Neural crest cell (in vitro differentiated cells): ENCODE results near the gene WHRN. TPM values are rescaled to one million over a fixed set of nuclear protein-coding genes. Genes with fewer than 3 reads are reported as not detected.

Source experiments
- DNase-seq: peaks from one replicate; pipeline ENCODE4 v3.0.0; 2021; ENCODE audit warnings: low read depth, mixed read lengths, low spot score
- H3K27ac Mint-ChIP-seq: one replicate; pipeline ENCODE4 v1.8.0; 2021; ENCODE audit warnings: mild to moderate bottlenecking, mixed read lengths; ENCODE audit not compliant: unreplicated experiment
- H3K27me3 Mint-ChIP-seq: 2 replicates; pipeline ENCODE4 v1.8.0; 2021; ENCODE audit warnings: low read depth, mild to moderate bottlenecking, mixed read lengths
- H3K36me3 Mint-ChIP-seq: 2 replicates; pipeline ENCODE4 v1.8.0; 2021; ENCODE audit warnings: low read depth, mild to moderate bottlenecking, mixed read lengths
- H3K4me1 Mint-ChIP-seq: 2 replicates; pipeline ENCODE4 v1.8.0; 2021; ENCODE audit warnings: mixed read lengths
- H3K4me3 Mint-ChIP-seq: one replicate; pipeline ENCODE4 v1.8.0; 2021; ENCODE audit warnings: mild to moderate bottlenecking, mixed read lengths
- H3K9me3 Mint-ChIP-seq: 2 replicates; pipeline ENCODE4 v1.8.0; 2021; ENCODE audit warnings: mixed read lengths
- CTCF ChIP-seq: fragments of 200-600 bp; sonication (generic); conservative IDR thresholded peaks from 2 replicates; pipeline ENCODE4 v1.5.0; 2021; ENCODE audit warnings: antibody characterized with exemption, mild to moderate bottlenecking
- total RNA-seq: library from RNA; stranded (reverse); gene quantifications from 2 replicates; pipeline ENCODE4 v1.2.1, GENCODE V29; 2021

The WHRN gene
- total RNA-seq, 1 donor from 2014 or later: 8.9 TPM

GRCh38 chr9:114446036-114446435, 59.2 kb downstream of the WHRN start:
- Mint-ChIP-seq H3K36me3 (no peaks in the 10 kb centered on the region), H3K27me3 (no peaks in the 10 kb centered on the region), H3K27ac (no peak overlapping the region), H3K4me3 (no peak overlapping the region), H3K4me1 (no peaks in the 10 kb centered on the region), H3K9me3 (no peaks in the 10 kb centered on the region)
- DNase-seq: no peak
- no peak for TF ChIP-seq CTCF

- no peaks in the 10 kb centered on the region for H3K27me3 Mint-ChIP-seq
- no peaks in the 10 kb centered on the region for H3K36me3 Mint-ChIP-seq
- H3K4me3 Mint-ChIP-seq: no peak overlapping the region
- no peak for TF ChIP-seq CTCF
- no peak overlapping the region for H3K27ac Mint-ChIP-seq
- DNase-seq: no peak
- H3K9me3 Mint-ChIP-seq: no peaks in the 10 kb centered on the region
- H3K4me1 Mint-ChIP-seq: no peaks in the 10 kb centered on the region
Measured at GRCh38 chr9:114445616-114446015, 59.7 kb downstream of the WHRN start.

GRCh38 chr9:114442022-114442421, 63.3 kb downstream of the WHRN start:
- H3K4me3 Mint-ChIP-seq: no peak overlapping the region
- no peaks in the 10 kb centered on the region for H3K9me3 Mint-ChIP-seq
- H3K27ac Mint-ChIP-seq: no peak overlapping the region
- H3K36me3 Mint-ChIP-seq: no peaks in the 10 kb centered on the region
- TF ChIP-seq CTCF: no peak
- no peaks in the 10 kb centered on the region for H3K27me3 Mint-ChIP-seq
- H3K4me1 Mint-ChIP-seq: no peaks in the 10 kb centered on the region
- DNase-seq: no peak

GRCh38 chr9:114437401-114437893, 67.8 kb downstream of the WHRN start:
- no peak for TF ChIP-seq CTCF
- H3K27ac Mint-ChIP-seq: no peak overlapping the region
- no peak overlapping the region for H3K4me3 Mint-ChIP-seq
- H3K4me1 Mint-ChIP-seq: no peaks in the 10 kb centered on the region
- no peaks in the 10 kb centered on the region for H3K36me3 Mint-ChIP-seq
- no peaks in the 10 kb centered on the region for H3K9me3 Mint-ChIP-seq
- no peaks in the 10 kb centered on the region for H3K27me3 Mint-ChIP-seq
- DNase-seq: no peak

- Mint-ChIP-seq H3K9me3 (no peaks in the 10 kb centered on the region), H3K27me3 (no peaks in the 10 kb centered on the region), H3K4me3 (no peak overlapping the region), H3K36me3 (no peaks in the 10 kb centered on the region), H3K4me1 (no peaks in the 10 kb centered on the region), H3K27ac (no peak overlapping the region)
- DNase-seq: no peak
- TF ChIP-seq CTCF: peak; percentile 70
Measured at GRCh38 chr9:114434878-114435311, 70.4 kb downstream of the WHRN start.
